Measurements from ENCODE around the gene KRT33A.

The KRT33A gene

DNA sequence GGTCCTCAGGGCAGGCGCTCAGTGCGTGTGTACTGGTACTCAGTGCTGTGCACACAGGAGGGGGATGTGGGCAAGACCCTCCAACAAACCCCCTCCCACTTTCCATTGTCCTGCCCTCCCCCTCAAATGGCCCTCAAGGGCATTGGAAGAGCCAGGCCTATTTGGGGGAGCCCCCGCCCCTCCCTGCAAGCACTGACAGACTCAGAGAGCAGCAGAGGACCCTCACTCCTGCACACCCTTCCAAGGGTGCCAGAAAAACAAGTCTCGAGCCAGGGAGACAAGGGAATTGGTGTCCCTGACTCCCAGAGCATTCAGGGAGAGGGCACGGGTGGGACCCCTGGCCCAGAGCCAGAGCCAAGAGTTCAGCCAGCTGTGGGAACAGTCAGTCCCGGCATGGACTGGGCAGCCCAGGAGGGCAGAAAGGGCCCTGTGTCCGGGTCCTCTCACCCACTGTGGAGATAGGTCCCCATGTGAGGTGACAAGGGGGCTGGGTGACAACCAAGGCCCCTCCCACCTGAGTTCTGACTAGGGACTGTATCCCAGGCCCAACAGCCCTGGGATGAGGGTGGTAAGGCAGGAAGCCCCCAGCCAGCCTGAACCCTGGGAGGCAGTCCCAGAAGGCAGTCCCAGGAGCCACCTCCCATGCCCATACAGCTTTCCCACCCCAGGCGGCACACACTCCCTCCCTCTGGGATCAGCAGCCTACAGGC is 23.1 kb downstream of the KRT33A start:
- no peak for DNase-seq

DNA sequence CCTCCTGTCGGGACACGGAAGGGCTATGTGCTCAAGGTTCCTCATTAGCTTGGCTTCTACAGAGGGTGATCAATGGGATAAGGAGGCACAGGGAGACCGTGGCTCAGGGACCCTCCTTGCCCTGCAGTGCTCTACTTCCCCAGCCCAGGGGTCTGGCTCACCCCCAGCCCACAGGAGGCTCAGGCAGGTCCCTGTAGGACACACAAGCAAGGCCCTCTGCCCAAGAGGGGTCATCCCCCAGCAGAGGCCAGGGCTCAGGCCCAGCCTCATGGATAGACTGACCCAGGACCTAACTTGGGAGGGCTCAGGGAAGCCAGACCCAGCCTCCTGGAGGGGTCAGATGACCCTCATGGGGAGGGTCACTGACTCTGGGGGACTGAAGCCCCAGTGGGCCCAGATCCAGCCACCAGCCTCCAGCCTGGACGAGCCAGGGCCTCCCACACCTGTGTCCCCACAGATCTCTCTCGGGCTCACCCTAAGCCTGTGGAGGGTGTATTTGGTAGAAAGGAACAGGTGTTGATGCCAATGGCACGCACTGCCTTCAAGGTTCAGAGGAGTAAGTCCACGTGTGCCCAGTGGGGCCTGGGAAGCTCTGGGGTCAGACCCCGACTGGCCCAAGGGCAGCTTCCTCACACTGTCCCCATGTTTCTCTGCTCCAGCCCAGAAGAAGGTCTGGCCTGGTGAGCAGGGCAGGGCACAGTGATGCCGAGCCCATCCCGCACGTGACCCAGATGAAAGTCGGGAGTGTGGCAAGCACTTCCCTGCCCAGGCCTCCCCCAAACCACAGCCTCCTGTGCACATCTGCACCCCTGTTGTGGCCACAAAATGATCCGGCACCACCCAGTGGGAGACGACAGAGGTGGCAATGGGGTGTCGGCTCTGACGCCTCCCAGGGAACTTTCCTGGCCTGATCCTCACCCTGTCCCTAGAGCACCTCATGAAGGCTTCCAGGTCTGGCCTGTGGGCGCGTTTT is 24.2 kb downstream of the KRT33A start:
- DNase-seq: no peak

DNA sequence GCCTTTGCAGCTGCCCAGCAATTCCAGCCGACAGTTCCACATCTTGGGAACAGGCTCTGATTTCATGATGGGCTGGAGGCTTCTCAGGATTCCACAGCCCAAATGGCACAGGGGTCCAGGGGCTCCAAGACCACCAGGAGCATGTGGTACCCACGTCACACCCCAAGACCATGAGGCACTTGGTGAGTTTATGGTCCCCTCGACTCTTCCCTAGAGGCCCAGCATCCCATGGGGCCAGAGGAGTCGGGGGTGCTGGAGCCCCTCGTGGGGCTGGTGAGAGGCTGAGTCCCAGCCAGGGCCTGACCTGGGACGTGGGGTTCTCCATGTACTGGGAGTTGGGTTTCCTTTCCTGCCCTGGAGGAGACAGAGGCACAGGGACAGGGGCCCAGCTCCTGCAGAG is 25.0 kb downstream of the KRT33A start:
- DNase-seq: no peak

DNA sequence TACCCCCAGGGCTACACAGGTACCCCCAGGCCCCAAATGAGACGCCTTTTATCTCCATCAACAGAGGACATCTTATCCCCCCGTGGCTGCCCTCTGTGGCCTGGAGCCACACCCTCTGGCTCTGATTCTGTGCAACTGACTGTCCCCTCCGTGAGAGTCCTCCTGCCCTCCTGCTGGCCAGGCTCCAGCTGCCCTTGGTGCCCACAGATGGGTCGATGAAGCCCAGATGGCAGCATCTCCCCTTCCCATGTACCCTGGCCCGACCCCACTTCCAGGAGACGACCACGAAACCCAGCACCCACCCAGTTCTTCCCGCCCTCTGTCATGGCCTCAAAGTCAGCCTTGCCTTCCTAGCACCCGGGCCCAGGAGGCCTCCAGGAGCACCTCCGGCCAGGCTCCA is 25.5 kb downstream of the KRT33A start:
- no peak for DNase-seq

DNA sequence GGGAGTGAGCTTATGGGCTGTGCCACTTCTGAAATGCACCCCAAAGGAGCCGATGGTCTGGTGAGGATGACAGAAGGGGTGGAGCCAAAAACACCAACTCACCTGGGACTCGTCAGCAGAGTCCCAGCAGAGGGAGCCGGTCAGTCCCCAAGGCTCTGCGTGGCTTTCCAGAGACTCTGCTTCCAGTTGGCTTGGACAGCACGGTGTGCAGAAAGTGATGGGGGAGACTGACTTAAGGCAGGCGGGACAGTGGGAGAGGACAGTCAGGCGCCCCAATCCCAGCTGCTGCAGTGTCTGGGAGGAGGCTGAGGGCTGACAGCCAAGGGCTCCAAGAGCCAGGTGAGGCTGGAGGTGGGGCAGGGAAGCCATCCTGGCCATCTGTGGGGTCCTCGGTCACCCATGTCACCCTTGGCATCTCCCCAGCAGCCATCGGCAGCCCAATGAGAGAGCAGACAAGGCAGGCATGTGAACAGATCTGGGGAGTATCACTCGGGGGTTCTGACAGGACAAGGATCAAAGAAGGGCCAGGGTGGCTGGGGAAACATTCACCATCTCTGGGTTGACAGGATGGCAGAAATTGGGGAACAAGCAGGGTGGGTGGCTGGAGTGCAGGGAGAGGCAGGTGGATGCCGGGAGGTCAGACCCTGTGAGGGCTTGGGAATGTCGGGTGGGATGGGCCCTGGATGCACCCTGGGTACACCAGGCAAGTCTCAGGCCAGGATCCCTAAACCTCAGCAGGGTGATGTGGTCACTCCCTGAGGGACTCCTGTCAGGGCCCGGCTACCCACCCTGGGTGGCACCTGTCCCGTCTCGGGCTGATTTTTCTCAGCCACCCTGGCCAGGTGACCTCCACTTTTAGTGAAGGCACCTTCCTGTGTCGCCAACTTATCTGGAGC is 26.2 kb downstream of the KRT33A start:
- DNase-seq: no peak

DNA sequence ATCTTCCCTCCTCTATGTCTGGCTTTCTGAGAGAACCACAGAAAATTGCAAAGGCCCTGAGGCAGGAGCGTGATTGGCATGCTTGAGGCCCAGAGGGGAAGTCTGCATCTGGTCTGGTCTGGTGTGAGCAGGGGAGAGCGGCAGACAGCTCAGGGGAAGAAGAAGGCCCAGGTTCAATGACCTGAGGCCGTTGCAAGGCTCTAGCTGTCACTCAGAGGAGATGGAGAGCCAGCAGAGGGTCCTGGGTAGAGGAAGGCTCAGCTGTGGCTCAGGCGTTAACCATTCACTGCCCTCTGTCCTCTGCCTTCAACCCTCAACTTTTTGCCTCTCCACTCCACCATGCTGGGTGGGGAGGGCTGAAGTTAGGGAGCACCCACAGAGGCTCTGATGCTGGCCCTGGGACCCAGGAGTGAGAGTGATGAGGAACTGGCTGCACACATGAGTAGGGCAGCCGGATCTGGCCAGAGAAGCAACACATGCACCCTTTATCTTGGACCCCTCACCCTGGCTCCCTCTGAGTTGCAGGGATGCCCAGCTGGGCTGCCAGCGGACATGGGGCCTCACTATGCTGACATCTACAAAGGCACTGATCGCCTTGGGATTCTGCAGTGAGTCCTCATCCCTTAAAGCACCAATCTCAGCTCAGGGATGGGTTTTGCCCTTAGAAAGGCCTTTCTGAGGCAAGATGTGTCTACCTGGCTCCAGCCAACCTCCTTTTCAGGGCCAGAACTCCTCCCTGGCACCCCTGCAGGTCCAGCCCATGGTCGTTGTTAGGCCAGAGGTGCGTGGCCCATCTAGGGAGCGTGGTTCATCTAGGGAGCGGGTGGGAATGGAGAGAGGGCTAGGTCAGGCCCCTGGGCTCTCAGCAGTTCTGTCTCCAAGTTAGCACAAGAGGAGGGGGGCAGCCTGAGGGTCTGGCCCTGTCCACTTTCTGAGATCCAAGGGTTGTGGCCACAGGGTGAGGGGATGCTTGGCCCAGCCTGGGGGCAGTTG is 27.4 kb downstream of the KRT33A start:
- no peak for DNase-seq

DNA sequence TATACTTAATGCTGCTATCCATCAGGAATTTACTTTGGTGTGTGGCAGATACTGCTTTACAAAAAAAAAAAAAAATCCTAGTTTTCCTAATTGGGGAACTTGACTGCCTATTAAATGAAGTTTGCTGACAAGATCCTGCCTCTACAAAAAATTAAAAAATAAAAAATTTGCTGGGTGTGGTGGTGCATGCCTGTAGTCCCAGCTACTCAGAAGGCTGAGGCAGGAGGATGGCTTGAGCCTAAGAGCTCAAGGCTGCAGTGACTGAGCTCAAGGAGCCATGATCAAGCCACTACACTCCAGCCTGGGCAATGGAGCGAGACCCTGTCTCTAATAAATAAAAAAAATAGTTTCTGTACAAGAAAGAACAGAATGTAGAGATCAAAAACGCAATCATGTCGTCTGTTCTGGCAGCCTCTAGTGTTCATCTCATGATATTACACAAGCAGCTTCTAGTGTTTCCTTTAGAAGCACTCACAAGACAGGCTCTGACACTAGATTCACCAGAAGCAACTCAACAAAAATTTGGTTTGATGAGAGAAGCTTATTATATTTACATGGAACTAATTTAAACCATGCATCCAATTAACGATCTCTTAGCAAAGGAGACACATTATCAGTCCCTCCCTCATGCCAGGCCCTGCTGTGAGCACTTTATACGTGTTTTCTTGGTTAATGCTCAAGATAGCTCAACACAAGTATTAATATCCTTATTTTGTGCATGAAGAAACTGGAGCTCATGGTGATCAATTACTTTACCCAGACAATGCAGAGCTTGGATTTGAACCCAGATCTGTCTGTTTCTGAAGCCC is 28.3 kb downstream of the KRT33A start:
- DNase-seq: no peak

DNA sequence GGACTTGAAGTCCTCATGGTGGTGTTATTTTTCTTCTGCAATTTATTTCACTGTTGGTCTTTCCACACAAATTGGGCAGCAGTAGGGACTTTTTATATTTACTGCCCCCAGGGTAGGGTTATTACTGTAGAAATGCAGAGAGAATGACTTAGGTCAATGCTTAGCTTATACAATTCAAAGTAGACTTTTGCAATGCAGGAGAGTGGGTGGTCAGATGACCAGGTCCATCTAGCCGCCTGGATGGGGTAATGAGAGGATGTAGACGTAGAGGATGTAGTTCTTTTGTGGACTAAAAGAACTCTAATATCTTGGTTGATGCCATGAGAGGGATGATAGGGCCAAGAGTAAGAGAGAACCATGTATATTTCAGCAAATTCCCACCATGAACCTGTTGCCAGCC is 32.4 kb downstream of the KRT33A start:
- no peak for DNase-seq

DNA sequence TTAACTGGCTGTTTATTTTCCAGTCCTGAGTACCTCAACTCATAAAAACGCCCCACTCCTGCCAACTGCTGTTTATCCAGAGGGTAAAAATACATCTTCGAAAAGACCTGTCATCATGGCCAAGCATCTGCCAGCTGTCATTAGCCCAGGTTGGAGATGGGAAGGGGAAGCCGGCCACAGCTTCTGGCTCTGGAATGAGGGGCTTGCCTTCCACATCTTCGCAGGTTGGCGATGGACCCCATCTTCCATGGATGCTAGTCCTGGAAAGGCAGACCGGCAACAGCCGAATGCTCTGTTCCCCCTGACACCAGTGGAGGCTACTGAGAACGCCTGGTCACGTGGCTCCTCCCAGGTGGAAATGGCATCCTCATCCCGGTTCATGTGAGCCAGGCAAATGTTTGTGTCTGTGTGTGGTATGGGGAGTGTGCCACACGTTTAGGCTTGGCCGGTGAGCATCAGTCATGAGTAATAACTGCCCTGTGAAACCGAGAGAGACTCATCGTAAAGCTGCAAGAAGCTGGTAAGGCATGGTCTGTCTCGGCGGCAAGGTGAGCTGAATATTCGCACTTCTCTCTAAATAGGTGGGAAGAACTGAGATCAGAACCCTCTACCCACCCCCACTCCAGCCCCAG is 34.7 kb downstream of the KRT33A start:
- no peak for DNase-seq

DNA sequence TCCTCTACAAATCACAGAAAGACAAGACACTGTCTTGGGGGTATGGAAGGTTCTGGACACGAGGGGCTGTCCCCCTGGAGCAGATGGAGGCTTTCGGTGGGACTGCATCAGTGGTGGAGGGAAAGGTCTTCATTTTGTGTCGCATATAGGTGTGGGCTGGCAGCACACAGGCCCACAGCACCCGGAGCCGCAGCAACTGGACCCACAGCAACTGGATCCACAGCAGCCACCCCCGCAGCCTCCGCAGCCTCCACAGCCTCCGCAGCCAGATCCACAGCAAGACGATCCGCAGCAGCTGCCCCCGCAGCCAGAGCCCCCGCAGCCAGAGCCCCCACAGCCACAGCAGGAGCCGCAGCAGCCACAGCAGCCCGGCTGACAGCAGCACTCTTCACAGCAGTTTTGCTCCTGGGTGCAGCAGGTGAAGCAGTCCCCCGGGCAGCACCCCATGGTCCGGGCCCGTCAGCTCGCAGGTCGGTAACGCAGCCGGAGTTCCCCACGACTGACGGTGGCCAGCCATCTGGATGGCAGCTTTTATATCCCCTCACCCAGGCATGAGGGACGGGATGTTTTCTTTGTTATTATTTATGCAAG is 35.3 kb downstream of the KRT33A start, which contains the start of gene KRTAP17-1:
KRTAP17-1 (minus strand) TSS at position 507 of the 591 bp plus-strand sequence; CDS start at position 447, 60 bp downstream.
- DNase-seq: no peak

DNA sequence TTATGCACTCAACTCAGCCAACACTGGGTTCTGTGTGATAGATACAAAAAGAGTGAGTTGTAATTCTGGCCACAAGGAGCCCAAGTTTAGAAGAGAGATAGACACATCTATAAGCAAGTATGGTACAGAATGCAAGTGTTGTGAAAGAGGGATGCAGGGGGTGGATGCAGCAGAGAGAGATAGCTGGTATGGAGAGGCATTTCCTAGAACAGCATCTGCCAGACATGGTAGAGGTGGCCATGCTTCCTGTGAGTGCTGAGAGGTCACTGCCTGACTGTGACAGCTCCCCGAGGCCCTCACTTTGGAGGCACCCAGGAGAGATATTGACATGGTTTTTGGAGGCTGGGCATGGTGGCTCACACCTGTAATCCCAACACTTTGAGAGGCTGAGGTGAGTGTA is 39.5 kb downstream of the KRT33A start:
- no peak for DNase-seq

DNA sequence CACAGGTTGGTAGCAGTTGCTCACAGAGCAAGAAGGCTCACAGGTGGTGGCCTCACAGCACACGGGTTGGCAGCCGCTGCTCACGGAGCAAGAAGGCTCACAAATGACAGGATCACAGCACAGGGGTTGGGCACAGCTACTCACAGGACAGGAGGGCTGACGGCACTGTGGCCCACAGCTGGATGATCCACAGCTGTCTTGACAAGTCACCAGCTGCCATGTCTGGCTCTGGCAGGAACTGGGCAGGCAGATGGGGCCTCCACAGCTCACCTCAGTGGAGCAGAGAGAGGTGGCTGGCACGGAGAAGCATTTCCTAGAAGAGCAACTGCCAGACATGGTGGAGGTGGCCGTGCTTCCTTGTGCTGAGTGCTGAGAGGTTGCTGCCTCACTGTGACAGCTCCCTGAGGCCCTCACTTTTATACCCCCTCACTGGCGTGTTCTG is 41.7 kb downstream of the KRT33A start, which contains the start of gene KRTAP16-1:
KRTAP16-1 (minus strand) TSS at position 392 of the 442 bp plus-strand sequence; CDS start at position 336, 56 bp downstream.
- no peak for DNase-seq

DNA sequence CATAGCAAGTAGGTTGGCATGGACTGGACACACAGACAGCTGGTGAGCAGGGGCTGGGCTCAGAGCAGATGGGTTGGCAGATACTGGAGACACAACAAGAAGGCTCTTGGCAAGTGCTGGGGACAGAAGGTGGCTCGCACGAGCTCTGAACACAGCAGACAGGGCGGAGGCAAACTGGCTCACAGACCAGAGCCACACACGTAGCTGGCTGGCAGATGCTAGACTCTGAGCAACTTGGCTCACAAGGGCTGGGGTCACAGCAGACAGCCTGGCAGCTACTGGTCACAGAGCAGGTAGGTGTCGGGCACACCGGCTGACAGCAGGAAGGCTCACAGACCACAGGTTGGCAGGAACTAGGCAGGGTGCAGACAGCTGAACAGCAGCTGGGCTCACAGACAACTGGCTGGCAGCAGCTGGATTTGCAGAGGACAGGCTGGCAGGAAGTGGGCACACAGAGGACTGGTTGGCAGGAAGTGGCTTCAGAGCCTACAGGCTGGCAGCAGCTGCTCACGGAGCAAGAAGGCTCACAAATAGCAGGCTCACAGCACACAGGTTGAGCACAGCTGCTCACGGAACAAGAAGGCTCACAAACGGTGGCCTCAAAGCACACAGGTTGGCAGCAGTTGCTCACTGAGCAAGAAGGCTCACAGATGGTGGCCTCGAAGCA is 42.2 kb downstream of the KRT33A start:
- peak; percentile 32 for DNase-seq

DNA sequence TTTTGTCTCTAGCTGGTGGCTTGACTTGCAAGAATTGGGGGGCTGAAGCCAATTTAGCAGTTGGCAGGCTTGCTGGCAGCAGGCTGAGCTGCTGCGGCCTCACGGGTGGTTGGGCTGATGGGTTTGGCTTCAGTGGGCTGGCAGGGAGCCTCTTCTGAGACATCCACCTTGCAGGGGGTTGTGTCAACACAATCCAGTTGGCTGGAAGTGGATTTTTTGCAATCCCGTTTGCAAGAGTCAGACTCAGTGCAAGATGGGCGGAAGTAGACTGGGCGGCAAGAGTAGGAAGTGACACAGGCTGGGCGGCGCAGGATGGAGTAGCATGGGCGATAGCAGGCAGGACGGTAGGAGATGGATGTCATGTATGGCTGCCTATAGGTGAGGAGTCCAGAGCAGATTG is 43.0 kb downstream of the KRT33A start:
- no peak for DNase-seq

DNA sequence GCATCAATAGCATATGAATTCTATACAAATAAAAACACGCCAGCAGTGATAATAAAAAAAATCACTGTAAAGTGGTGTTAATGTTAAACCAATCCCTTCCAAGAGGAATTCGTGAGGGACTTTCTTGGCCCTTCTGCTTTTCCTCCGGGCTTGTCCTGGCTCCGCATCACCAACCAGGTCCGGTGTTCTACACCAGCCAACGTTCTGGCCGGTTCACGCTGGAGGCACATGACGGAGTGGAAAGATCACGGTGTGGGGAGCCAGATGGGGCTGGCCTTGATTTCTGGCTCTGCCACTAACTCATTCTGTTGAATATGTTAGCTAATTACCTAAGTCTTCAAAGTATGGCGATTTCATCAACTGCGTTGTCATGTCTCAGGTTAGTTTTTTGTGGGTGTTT is 46.5 kb downstream of the KRT33A start:
- DNase-seq: no peak

DNA sequence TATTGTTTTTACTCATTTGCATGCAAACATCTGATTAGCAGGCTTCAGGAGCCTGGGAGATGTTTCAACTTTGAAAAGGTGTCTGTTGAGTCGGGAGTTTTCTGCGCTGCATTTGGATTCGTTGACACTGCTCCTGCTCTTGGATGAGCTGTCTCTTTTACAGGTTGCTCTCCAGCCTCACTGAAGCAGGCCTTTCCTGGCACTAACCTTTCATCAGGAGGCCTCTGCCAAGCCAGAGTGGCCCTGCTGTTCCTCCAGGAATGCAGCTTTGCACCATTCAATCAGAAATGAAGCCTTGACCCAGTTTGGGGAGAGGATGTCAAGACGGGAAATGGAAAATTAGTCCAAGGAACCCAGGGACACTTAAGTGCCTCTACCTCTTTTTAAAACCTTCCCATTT is 47.6 kb downstream of the KRT33A start:
- no peak for DNase-seq

DNA sequence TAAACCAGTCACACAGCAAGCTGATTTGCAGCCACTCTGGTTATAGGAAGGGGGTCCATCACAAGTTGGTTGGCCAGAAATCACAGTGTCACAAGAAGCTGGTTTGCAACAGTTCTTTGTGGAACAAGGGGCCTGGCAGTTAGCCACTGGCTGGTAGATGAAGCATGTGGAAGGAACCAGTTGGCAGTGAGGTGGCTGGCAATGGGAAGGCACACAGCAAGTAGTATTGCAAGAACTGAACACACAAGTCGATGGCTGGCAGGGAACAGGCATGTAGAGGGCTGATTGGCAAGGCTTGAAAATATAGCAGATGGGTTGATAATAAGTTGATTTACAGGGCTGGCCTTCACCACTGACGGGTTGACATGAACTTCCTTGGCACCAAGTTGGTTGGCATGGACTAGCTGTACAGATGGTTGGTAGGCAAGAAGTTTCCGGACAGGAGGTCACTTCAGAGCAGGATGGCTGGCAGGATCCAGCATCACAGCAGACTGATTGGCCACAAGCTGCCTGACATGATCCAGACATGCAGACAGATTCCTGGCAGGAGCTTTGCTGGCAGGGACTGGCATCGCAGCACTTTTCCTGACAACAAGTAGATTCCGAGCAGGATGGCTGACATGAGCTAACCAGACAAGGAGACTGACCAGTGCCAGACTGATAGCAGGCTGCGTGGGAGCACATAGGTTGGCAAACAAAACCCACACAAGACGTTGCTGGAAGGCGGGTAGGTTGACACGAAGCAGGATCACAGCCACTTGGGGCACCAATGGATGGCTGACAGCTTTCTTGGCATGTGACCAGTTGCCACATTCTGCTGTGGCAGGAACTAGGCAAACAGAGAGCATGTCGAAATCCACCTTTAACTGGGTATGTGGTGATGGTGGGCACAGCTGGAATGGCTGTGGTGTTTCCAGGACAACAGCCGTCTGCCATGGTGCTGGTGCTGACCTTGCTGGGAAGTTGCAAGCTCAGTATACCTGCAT is 48.4 kb downstream of the KRT33A start, which contains the start of gene KRTAP29-1:
KRTAP29-1 (minus strand) TSS at position 936 of the 986 bp plus-strand sequence; CDS start at position 936, 0 bp downstream.
- no peak for DNase-seq

Data from stimulated activated CD4-positive, alpha-beta T cell treated with anti-CD3 and anti-CD28 coated beads, Interleukin-12 subunit alpha, Interleukin-12 subunit beta, amount 100 ng/mL, for 4 hours (primary cell).